Activated B cell treated with CpG ODN at 0.5 μM for 24 hours (primary cell): Measurements from ENCODE around the gene KRT5. TPM values are rescaled to one million over a fixed set of nuclear protein-coding genes. Genes with fewer than 3 reads are reported as not detected.

Experiments
- ATAC-seq: fragments of 200-7000 bp; cut with Tn5 transposase; one replicate; pipeline ENCODE4 v1.10.0; 2021; ENCODE audit warnings: low read depth, mild to moderate bottlenecking, moderate library complexity
- CTCF ChIA-PET: fragments of 350-600 bp; sonication (Branson Sonifier 250); formaldehyde crosslinking; loops from one replicate; lab custom pipeline; 2021; ENCODE audit warnings: antibody characterized with exemption; lab: Charles Lee
- POLR2A ChIA-PET: fragments of 350-600 bp; sonication (Branson Sonifier 250); formaldehyde crosslinking; loops from one replicate; lab custom pipeline; 2021; ENCODE audit warnings: antibody characterized with exemption; lab: Charles Lee
- DNase-seq: peaks from one replicate; pipeline ENCODE4 v3.0.0; 2022
- H3K27ac Mint-ChIP-seq: one replicate; pipeline ENCODE4 v1.8.0; 2020; ENCODE audit warnings: mixed read lengths
- H3K27me3 Mint-ChIP-seq: one replicate; pipeline ENCODE4 v1.8.0; 2021; ENCODE audit warnings: mixed read lengths
- H3K36me3 Mint-ChIP-seq: one replicate; pipeline ENCODE4 v1.8.0; 2021; ENCODE audit warnings: low read depth, mixed read lengths
- H3K4me1 Mint-ChIP-seq: one replicate; pipeline ENCODE4 v1.8.0; 2021; ENCODE audit warnings: mixed read lengths
- H3K4me3 Mint-ChIP-seq: one replicate; pipeline ENCODE4 v1.8.0; 2020; ENCODE audit warnings: mild to moderate bottlenecking, mixed read lengths
- H3K9me3 Mint-ChIP-seq: one replicate; pipeline ENCODE4 v1.8.0; 2020; ENCODE audit warnings: mixed read lengths
- CTCF ChIP-seq: fragments of 200-600 bp; IDR thresholded peaks from one replicate; pipeline ENCODE4 v1.8.0; 2022; ENCODE audit warnings: antibody characterized with exemption, mild to moderate bottlenecking
- intact Hi-C: fragments of 100-400 bp; cut with micrococcal nuclease; formaldehyde crosslinking; loops from one replicate; pipeline ENCODE4 v1.15.1; 2024
- total RNA-seq: library from RNA; stranded (reverse); gene quantifications from 2 replicates; pipeline ENCODE4 v1.2.3, GENCODE V29; 2022

KRT5 gene
- total RNA-seq, 1 donor from 2014 or later: not detected

- Mint-ChIP-seq H3K4me3 (no peak overlapping the region), H3K27me3 (peaks cover 6% of the 10 kb centered on the region), H3K36me3 (no peaks in the 10 kb centered on the region), H3K27ac (no peak overlapping the region), H3K9me3 (no peaks in the 10 kb centered on the region), H3K4me1 (no peaks in the 10 kb centered on the region)
- ChIA-PET POLR2A (no interaction called here), CTCF (no interaction called here)
- no peak for DNase-seq
- no peak for ATAC-seq
- intact Hi-C loops: no loop called here
- no peak for TF ChIP-seq CTCF
Observed at GRCh38 chr12:52537101-52537500, 16.9 kb upstream of the KRT5 start.

- Mint-ChIP-seq H3K36me3 (no peaks in the 10 kb centered on the region), H3K27ac (no peak overlapping the region)
- intact Hi-C loops: no loop called here
Observed at GRCh38 chr12:52535574-52535973, 15.4 kb upstream of the KRT5 start.

GRCh38 chr12:52534482-52534881 is 14.3 kb upstream of the KRT5 start:
- H3K36me3 Mint-ChIP-seq: no peaks in the 10 kb centered on the region
- POLR2A ChIA-PET: no interaction called here
- intact Hi-C loops: no loop called here
- no peak for ATAC-seq
- TF ChIP-seq CTCF: no peak
- H3K4me1 Mint-ChIP-seq: no peaks in the 10 kb centered on the region
- H3K4me3 Mint-ChIP-seq: no peak overlapping the region
- no peaks in the 10 kb centered on the region for H3K9me3 Mint-ChIP-seq
- H3K27me3 Mint-ChIP-seq: peaks cover 3% of the 10 kb centered on the region
- CTCF ChIA-PET: no interaction called here
- no peak overlapping the region for H3K27ac Mint-ChIP-seq
- DNase-seq: no peak

More at GRCh38 chr12:52535574-52535973, 15.4 kb upstream of the KRT5 start:
- H3K9me3 Mint-ChIP-seq: no peaks in the 10 kb centered on the region
- ATAC-seq: no peak
- DNase-seq: no peak
- H3K27me3 Mint-ChIP-seq: peaks cover 6% of the 10 kb centered on the region
- H3K4me3 Mint-ChIP-seq: no peak overlapping the region
- CTCF ChIA-PET: no interaction called here
- H3K4me1 Mint-ChIP-seq: no peaks in the 10 kb centered on the region
- no peak for TF ChIP-seq CTCF
- POLR2A ChIA-PET: no interaction called here

GRCh38 chr12:52533686-52534470 is 13.7 kb upstream of the KRT5 start:
- peaks cover 3% of the 10 kb centered on the region for H3K27me3 Mint-ChIP-seq
- H3K4me1 Mint-ChIP-seq: no peaks in the 10 kb centered on the region
- ChIA-PET CTCF (no interaction called here), POLR2A (no interaction called here)
- no peak for TF ChIP-seq CTCF
- no peak for DNase-seq
- no peaks in the 10 kb centered on the region for H3K36me3 Mint-ChIP-seq
- H3K27ac Mint-ChIP-seq: no peak overlapping the region
- no peak overlapping the region for H3K4me3 Mint-ChIP-seq
- intact Hi-C loops: no loop called here
- ATAC-seq: no peak
- no peaks in the 10 kb centered on the region for H3K9me3 Mint-ChIP-seq

GRCh38 chr12:52532636-52533035 is 12.4 kb upstream of the KRT5 start:
- no peak for DNase-seq
- ChIA-PET CTCF (no interaction called here), POLR2A (no interaction called here)
- intact Hi-C loops: no loop called here
- no peak for TF ChIP-seq CTCF
- H3K27me3 Mint-ChIP-seq: peaks cover 3% of the 10 kb centered on the region
- H3K36me3 Mint-ChIP-seq: no peaks in the 10 kb centered on the region
- H3K27ac Mint-ChIP-seq: no peak overlapping the region
- no peaks in the 10 kb centered on the region for H3K4me1 Mint-ChIP-seq
- H3K9me3 Mint-ChIP-seq: no peaks in the 10 kb centered on the region
- ATAC-seq: no peak
- H3K4me3 Mint-ChIP-seq: no peak overlapping the region
